Esophagus squamous epithelium (tissue), 5 donors: ENCODE results near the gene PKP3. TPM values are rescaled to one million over a fixed set of nuclear protein-coding genes. Genes with fewer than 3 reads are reported as not detected.

Source experiments
- DNase-seq: peaks from one replicate; lab custom pipeline; 2025; lab: John Stamatoyannopoulos, UW
- H3K27ac ChIP-seq, 4 donors: fragments of 200-600 bp; sonication (generic); one replicate each; pipeline ENCODE4 v1.5.1; 2016 to 2019; ENCODE audit warnings: mild to moderate bottlenecking in 1 of 4
- H3K27me3 ChIP-seq, 4 donors: fragments of 200-600 bp; sonication (generic); 1 replicate in 3 of 4; 2 replicates in 1 of 4; pipeline versions ENCODE4 v1.5.1 to v1.6.0; 2017 to 2021; ENCODE audit warnings: antibody characterized with exemption in 1 of 4
- H3K36me3 ChIP-seq, 3 donors: fragments of 200-600 bp; sonication (generic); one replicate each; pipeline ENCODE4 v1.5.1; 2016 to 2019
- H3K4me1 ChIP-seq, 3 donors: fragments of 200-600 bp; sonication (generic); one replicate each; pipeline ENCODE4 v1.5.1; 2017 to 2019
- H3K4me3 ChIP-seq, 4 donors: fragments of 200-600 bp; sonication (generic); 1 replicate in 3 of 4; 2 replicates in 1 of 4; pipeline ENCODE4 v1.5.1; 2016 to 2019; ENCODE audit warnings: mild to moderate bottlenecking in 2 of 4, moderate library complexity in 1 of 4
- H3K9me3 ChIP-seq, 3 donors: fragments of 200-600 bp; sonication (generic); one replicate each; pipeline ENCODE4 v1.5.1; 2016 to 2019
- POLR2A ChIP-seq, 4 donors: fragments of 450-650 bp; IDR thresholded peaks; one replicate each; pipeline ENCODE4 v1.6.1; 2017; ENCODE audit warnings: antibody characterized with exemption in 4 of 4, mild to moderate bottlenecking in 4 of 4, moderate library complexity in 3 of 4
- WGBS, 2 donors: methylation state at CpG; one replicate each; pipeline ENCODE4 v1.1.5; 2018; 5-methylcytosine and 5-hydroxymethylcytosine counted together
- intact Hi-C: fragments of 100-400 bp; cut with DNase I; formaldehyde crosslinking; loops from one replicate; pipeline ENCODE4 v1.15.0; 2022
- total RNA-seq, 4 donors: library from RNA; depleted of rRNA; stranded (reverse); fragments of >200 nt; gene quantifications; one replicate each; pipeline ENCODE4 v1.1.0, GENCODE V29; 2016
- TF ChIP-seq, protein P1 (sequence below), 6 experiments: fragments of 450-650 bp in 4 of 6; fragments of 200-600 bp in 2 of 6; sonication (generic) in 2 of 6; IDR thresholded peaks; one replicate each; pipeline ENCODE4 v1.5.1; 2016 to 2019; ENCODE audit warnings: antibody characterized with exemption in 6 of 6, mild to moderate bottlenecking in 4 of 6, moderate library complexity in 4 of 6
- donor health status: DM: yes; HTN: yes; CAD: no.

The PKP3 gene
- total RNA-seq, 4 donors from 2014 or later, result 314 to 1,016 (median 520) TPM

- Histone ChIP-seq H3K27ac (peak overlapping the region; percentile 91 to 98 (median 96)), H3K36me3 (no peaks in the 10 kb centered on the region), H3K4me1 (peaks cover 21 to 55% (median 36%) of the 10 kb centered on the region in 3 donors), H3K27me3 (peaks cover 0 to 43% (median 0%) of the 10 kb centered on the region in 4 donors), H3K4me3 (peak overlapping the region; percentile 28 to 72 (median 46)), H3K9me3 (peaks cover 0 to 2% (median 0%) of the 10 kb centered on the region in 3 donors)
- peak in 2 of 4 donors; percentile 37 to 71 for TF ChIP-seq POLR2A (IDR thresholded peaks at IDR 0.05)
- TF ChIP-seq, protein P1, sequence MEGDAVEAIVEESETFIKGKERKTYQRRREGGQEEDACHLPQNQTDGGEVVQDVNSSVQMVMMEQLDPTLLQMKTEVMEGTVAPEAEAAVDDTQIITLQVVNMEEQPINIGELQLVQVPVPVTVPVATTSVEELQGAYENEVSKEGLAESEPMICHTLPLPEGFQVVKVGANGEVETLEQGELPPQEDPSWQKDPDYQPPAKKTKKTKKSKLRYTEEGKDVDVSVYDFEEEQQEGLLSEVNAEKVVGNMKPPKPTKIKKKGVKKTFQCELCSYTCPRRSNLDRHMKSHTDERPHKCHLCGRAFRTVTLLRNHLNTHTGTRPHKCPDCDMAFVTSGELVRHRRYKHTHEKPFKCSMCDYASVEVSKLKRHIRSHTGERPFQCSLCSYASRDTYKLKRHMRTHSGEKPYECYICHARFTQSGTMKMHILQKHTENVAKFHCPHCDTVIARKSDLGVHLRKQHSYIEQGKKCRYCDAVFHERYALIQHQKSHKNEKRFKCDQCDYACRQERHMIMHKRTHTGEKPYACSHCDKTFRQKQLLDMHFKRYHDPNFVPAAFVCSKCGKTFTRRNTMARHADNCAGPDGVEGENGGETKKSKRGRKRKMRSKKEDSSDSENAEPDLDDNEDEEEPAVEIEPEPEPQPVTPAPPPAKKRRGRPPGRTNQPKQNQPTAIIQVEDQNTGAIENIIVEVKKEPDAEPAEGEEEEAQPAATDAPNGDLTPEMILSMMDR (IDR thresholded peaks at IDR 0.05), result peak in 3 of 6 experiments; percentile 5 to 9 (median 5)
- intact Hi-C loops, result no loop called here
- 0 to 2% methylated on average over 2 to 14 of the region's 76 CpGs for WGBS, 2 donors
- peak; percentile 65 for DNase-seq
These were observed 38.2 kb upstream of the PKP3 start for GRCh38 chr11:355581-356458.

DNA sequence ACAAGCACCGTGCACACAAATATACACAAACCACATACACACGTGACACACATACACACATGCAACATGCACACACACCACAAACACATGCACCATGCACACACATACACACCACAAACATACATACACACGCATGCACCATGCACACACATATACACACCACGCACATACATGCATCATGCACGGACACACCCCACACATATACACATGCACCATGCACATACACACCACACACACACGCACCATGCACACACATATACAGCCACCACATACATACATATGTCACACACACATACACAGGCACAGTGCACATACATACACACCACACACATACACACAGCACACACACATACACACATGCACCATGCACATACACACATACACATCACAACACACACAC lies 37.4 kb upstream of the PKP3 start:
- H3K4me1 ChIP-seq, result peaks cover 21 to 47% (median 36%) of the 10 kb centered on the region in 3 donors
- H3K4me3 ChIP-seq, result no peak overlapping the region
- intact Hi-C loops, result no loop called here
- no peak for DNase-seq
- H3K36me3 ChIP-seq, result no peaks in the 10 kb centered on the region
- H3K27me3 ChIP-seq, result peaks cover 0 to 40% (median 0%) of the 10 kb centered on the region in 4 donors
- no peak for TF ChIP-seq POLR2A (IDR thresholded peaks at IDR 0.05)
- TF ChIP-seq, protein P1 (IDR thresholded peaks at IDR 0.05), result no peak
- peaks cover 0 to 10% (median 0%) of the 10 kb centered on the region in 3 donors for H3K9me3 ChIP-seq
- WGBS, 2 donors, result 74 to 78% methylated on average over 6 of the region's 6 CpGs
- no peak overlapping the region for H3K27ac ChIP-seq

GRCh38 chr11:357582-357981 lies 36.4 kb upstream of the PKP3 start:
- intact Hi-C loops, result no loop called here
- H3K4me1 ChIP-seq, result peaks cover 21 to 42% (median 33%) of the 10 kb centered on the region in 3 donors

DNA sequence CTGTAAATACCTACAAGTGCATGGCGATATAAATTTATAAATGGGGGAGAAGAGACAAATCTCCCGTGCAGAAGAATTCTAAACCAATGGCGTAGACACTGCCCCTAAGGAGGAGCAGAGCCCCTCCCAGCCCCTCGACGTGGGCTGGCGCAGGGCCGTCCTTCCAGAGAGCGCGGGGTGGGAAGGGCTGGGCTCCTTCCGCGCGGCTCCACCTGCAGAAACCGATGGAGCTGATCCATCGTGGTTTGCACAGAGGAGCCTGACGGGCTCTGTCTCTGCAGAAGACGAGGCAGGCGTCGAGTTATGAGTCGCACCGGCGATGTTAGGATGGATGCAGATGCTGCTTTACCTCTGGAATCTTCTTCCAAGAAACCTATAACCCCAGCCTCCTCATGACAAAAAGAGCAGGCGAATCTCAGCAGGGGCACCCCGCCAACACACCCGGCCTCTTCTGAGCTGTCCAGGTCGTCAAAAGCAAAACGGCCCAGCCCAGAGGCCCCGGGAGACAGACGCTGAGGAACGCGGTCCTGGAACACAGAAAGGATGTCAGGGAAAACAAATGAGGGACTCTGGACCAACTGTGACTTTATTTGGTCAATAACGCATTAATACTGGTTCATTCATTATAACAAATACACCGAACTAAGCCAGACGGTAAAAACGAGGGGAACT lies 35.7 kb upstream of the PKP3 start:
- Histone ChIP-seq H3K4me1 (peaks cover 14 to 35% (median 26%) of the 10 kb centered on the region in 3 donors), H3K27me3 (peaks cover 0 to 34% (median 0%) of the 10 kb centered on the region in 4 donors), H3K27ac (no peak overlapping the region), H3K4me3 (no peak overlapping the region), H3K36me3 (no peaks in the 10 kb centered on the region), H3K9me3 (peaks cover 0 to 12% (median 0%) of the 10 kb centered on the region in 3 donors)
- no peak for TF ChIP-seq POLR2A (IDR thresholded peaks at IDR 0.05)
- TF ChIP-seq, protein P1 (IDR thresholded peaks at IDR 0.05), result no peak
- WGBS, 2 donors, result 37 to 53% methylated on average over 28 to 29 of the region's 34 CpGs
- intact Hi-C loops, result no loop called here
- no peak for DNase-seq

More at GRCh38 chr11:357582-357981, 36.4 kb upstream of the PKP3 start:
- WGBS, 2 donors, result 91 to 93% methylated on average over 4 of the region's 4 CpGs
- H3K27me3 ChIP-seq, result peaks cover 0 to 34% (median 0%) of the 10 kb centered on the region in 4 donors
- no peak for DNase-seq
- no peak overlapping the region for H3K27ac ChIP-seq
- H3K9me3 ChIP-seq, result peaks cover 0 to 12% (median 0%) of the 10 kb centered on the region in 3 donors
- no peak for TF ChIP-seq POLR2A (IDR thresholded peaks at IDR 0.05)
- TF ChIP-seq, protein P1 (IDR thresholded peaks at IDR 0.05), result no peak
- no peaks in the 10 kb centered on the region for H3K36me3 ChIP-seq
- H3K4me3 ChIP-seq, result no peak overlapping the region
